GM18498 (cell line): ENCODE measurements around the gene OR2T11.
"Not testable (repeated sequence)": the region's sequence is repeated elsewhere in the genome, so short reads cannot be mapped to it uniquely, and the experiment has no call there.

Experiments
- ATAC-seq: cut with Tn5 transposase; IDR thresholded peaks from one replicate; pipeline ENCODE4 v1.9.1; 2021; ENCODE audit warnings: mild to moderate bottlenecking, moderate library complexity; ENCODE audit not compliant: unreplicated experiment

Gene OR2T11

GRCh38 chr1:248621770-248622169 lies 13.1 kb downstream of the OR2T11 start:
- no peak for ATAC-seq

GRCh38 chr1:248618878-248619277 lies 16.0 kb downstream of the OR2T11 start:
- no peak for ATAC-seq

- no peak for ATAC-seq
Observed at GRCh38 chr1:248618119-248618518, 16.8 kb downstream of the OR2T11 start.

- no peak for ATAC-seq
Observed at GRCh38 chr1:248613742-248614141, 21.1 kb downstream of the OR2T11 start.

- ATAC-seq = no peak
Observed at GRCh38 chr1:248611883-248612414, 22.9 kb downstream of the OR2T11 start.

GRCh38 chr1:248610301-248610700 lies 24.6 kb downstream of the OR2T11 start:
- ATAC-seq = no peak

GRCh38 chr1:248599396-248599795 lies 35.5 kb downstream of the OR2T11 start:
- ATAC-seq = no peak

GRCh38 chr1:248597589-248597988 lies 37.3 kb downstream of the OR2T11 start, which contains the start of gene OR2T10:
Gene OR2T10, minus strand, starts transcription at chr1:248597700. Its CDS starts 3,932 bp downstream, at chr1:248593768.
- ATAC-seq = no peak

GRCh38 chr1:248596615-248597014 lies 38.3 kb downstream of the OR2T11 start:
- no peak for ATAC-seq

- ATAC-seq = no peak
Observed at GRCh38 chr1:248593226-248593625, 41.7 kb downstream of the OR2T11 start.

GRCh38 chr1:248592655-248593054 lies 42.2 kb downstream of the OR2T11 start:
- ATAC-seq = no peak

GRCh38 chr1:248590055-248590454 lies 44.8 kb downstream of the OR2T11 start:
- no peak for ATAC-seq

GRCh38 chr1:248589334-248589733 lies 45.6 kb downstream of the OR2T11 start:
- no peak for ATAC-seq

- no peak for ATAC-seq
Observed at GRCh38 chr1:248585266-248585665, 49.6 kb downstream of the OR2T11 start.

GRCh38 chr1:248576260-248576980 lies 58.5 kb downstream of the OR2T11 start:
- no peak for ATAC-seq

- not testable (repeated sequence) for ATAC-seq
Observed at GRCh38 chr1:248574657-248575056, 60.2 kb downstream of the OR2T11 start, which contains the start of gene OR2T34. Gene OR2T34, minus strand, starts transcription at chr1:248574757. Its CDS starts 0 bp downstream, at chr1:248574757.

GRCh38 chr1:248573856-248574255 lies 61.0 kb downstream of the OR2T11 start:
- ATAC-seq = not testable (repeated sequence)
